Femur (tissue), 1 donor: Measurements from ENCODE around the gene PKNOX2.

Experiments
- DNase-seq: peaks from one replicate; pipeline ENCODE4 v3.0.0-alpha.2; 2017

PKNOX2 gene, protein sequence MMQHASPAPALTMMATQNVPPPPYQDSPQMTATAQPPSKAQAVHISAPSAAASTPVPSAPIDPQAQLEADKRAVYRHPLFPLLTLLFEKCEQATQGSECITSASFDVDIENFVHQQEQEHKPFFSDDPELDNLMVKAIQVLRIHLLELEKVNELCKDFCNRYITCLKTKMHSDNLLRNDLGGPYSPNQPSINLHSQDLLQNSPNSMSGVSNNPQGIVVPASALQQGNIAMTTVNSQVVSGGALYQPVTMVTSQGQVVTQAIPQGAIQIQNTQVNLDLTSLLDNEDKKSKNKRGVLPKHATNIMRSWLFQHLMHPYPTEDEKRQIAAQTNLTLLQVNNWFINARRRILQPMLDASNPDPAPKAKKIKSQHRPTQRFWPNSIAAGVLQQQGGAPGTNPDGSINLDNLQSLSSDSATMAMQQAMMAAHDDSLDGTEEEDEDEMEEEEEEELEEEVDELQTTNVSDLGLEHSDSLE

DNA sequence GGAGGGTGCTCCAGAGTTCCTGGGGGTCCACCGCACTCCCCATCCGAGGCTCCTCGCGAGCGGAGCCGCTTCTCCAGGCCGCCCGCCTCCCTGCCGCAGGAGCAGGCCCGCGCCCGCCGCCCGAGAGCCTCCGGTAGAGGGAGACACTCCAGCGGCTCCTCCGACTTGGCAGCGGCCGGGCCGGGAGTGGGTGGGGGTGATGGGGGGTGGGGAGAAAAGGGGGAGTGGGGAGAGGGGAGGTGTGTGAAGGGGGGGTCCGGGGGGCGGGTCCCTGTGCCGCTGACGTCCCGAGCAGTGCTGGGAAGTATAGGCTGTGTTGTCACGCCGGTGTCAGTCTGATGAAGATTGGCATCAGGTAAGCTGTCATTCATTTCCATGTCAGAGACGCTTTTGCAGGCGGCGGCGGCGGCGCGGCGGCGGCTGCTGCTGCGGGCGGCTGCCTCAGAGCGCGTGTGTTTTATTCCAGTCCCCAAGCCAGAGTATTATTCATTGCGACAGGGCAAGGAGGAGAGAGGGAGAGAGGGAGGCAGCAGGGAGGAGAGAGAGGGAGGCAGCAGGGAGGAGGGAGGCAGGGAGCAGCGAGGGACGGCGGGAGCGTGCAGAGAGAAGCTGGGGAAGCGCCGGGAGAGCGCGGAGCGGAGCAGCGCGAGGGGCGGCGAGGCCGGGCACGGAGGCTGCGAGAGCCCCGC lies at the start of gene PKNOX2:
TSS of gene PKNOX2 (plus strand) at position 330 of the 689 bp plus-strand sequence. CDS start 186,555 bp downstream, outside the sequence.
- peak; percentile 94 for DNase-seq

DNA sequence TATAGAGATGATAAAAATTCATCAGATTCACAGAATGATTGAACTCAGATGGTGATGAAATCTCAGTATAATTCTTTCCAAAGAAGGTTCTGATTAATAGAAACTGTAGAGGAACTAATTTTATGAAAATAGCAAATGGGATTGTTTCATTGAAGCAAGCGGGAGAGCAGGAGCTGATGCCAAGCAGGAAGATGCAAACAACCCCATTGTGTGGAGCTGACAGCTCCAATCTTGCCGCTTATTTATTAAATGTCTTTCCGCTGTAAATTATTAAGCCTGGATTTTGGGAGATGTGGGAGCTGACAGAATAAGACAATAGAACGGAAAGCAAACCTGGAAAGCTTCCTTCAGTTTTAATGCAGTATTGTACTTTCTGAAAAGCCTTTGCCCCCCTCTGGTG lies 47.1 kb upstream of the PKNOX2 start:
- no peak for DNase-seq

DNA sequence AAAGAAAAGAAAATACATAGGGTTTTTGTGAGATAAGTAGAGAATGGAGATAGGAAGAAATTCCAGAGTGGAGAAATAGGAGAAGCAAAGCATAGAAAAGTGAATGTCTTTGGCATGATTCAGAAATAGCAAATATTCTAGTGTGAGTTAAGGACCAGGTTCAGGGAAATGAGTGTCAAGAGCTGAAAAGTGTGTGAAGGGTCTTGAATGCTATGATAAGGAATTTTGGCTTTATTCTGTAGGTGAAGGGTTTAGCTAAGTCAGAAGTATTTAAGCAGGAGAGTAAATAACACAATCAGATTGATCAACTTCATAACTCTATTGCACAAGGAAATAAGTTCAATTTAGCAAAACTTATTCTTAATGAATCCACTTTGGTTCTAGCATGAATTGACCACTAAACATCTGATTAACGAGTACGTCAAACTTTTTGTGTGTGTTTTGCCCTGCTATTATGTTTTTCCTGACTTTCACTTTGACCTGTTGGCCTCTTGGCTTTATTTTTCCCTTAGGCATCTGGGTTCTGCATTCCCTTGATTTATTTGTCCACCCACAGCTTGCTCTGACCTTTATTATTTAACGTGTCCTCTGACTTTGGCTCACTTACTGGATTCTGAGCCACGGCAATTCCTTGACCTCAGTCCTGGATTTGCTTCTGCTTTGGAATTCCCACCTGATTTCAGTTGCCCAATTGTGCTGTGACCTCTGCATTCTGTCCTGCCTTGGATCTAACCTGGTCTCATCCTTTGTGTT lies 41.2 kb upstream of the PKNOX2 start:
- no peak for DNase-seq

DNA sequence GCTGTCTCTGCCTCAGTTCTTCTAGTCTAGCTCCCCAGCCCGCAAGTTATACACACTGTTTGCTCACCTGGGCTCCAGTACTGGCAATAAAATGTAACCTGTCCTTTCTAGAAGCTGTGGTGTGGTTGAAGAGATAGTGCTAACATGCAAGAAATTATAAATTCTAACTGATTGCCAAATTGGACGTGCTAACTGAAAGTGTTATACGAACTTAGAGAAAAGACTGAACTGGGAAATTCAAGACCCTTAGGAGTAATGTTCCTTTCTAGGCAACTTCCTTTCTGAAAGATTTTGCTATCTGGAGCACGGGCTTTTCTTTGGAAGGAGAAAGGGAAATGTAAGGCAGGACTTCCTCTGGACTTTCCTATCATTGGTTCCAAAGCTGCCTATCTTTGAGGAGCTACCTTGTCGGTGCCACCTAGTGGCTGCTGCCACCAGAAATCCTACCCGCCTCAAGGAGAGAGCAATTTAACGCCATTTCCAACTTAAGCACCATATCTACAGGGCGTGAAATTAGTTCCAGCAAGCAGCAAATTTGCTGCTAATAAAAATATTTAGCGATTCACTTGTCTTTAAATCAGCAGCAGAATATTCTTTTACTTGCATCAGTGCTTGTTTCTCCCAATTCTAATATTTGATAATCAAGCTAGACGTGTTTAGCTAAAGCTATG lies 40.5 kb upstream of the PKNOX2 start:
- DNase-seq, result no peak

DNA sequence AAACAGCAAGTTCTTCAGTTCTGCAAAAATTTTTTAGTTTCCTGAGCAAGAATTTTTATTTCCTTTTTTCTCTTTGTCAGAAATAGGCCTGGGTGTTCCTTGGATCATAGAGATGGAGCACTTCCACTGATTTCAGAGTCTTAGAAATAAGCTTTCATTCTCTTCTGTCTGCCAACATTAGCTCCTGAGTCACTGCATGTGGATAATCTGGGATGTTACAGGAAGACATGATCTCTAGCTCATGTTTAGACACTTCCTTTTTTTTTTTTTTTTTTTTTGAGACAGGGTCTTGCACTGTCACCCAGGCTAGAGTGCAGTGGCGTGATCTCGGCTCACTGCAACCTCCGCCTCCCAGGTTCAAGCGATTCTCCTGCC lies 39.9 kb upstream of the PKNOX2 start:
- no peak for DNase-seq

DNA sequence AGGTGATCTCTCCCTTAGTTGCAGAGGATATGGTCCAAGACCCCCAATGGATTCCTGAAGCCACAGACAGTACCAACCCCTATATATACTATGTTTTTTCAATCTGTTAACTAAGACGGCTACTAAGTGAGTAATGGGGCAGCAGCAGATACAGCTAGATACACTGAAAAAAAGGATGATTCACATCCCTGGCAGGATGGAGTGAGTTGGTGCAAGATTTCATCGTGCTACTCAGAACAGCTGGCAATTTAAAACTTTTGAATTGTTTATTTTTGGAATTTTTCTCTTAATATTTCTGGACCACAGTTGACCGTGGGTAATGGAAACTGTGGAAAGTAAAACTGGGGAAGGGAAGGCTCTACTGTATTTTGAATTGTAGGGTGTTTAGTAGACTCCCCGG lies 36.1 kb upstream of the PKNOX2 start:
- DNase-seq, result no peak

DNA sequence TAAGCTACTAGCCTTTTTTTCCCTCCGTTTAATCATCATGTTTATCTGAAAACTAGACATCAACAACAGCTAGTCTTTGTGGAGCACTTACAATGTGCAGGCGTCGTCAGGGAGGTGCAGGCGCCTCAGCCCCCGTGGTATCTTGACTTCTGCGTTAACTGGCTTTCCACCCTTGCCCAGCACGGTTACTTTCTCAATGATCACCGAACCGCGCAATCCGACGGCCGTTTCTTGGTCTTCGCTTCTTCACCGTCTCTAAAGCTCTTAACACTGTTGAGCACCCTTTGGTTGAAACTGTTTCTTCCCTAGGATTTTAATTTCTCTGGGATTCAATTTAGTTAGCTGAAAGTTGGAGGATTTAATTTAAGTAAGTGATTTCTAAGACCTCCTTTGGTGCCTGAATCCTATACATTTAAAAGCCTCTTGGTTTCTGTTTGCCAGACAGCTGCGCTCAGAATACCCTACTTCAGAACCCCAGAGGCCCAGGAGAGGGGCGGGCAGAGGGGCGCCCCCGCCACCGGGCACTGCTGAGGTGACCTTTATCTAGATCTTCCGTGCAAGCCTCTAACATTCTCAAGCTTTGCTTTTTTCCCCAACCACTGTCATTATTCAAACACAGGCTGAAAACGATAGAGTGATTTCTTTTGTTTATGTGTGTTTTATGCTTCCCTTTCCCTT lies 35.1 kb upstream of the PKNOX2 start:
- no peak for DNase-seq

DNA sequence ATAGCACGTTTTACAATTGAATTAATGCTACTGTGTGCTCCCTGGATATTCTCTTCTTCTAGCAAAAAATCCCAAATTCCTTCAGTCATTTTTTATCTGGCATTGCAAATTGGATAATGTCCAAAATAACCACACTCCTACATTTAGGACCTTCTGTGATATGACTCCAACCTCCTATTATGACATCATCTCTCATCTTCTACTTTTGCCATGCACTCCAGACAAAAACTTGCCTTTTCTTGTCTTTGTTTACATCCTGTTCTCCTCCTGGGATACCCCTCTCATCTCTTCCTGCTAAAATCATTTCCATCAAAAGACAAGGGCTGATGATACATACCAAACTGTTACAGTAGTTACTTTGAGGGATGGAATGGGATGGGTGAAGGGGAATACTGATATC lies 32.5 kb upstream of the PKNOX2 start:
- no peak for DNase-seq

DNA sequence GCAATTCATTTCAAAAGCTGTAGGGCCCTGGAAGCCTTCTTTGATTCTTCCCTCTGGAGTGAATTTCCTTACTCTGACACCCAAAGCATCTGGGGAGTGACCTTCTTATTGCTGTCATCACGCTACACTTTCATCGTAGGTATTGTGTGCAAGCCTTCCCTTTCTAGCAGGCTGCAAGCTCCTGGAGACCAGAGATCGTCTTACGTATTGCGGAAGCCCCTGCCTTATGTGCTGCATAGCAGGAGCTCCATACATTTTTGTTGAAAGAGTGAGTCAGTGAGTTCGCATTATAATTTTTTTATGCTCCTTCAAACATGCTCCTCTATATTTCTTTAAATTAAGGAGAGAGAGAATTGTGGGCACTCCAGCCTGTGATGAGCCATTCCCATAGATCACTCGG lies 32.0 kb upstream of the PKNOX2 start:
- DNase-seq, result no peak

DNA sequence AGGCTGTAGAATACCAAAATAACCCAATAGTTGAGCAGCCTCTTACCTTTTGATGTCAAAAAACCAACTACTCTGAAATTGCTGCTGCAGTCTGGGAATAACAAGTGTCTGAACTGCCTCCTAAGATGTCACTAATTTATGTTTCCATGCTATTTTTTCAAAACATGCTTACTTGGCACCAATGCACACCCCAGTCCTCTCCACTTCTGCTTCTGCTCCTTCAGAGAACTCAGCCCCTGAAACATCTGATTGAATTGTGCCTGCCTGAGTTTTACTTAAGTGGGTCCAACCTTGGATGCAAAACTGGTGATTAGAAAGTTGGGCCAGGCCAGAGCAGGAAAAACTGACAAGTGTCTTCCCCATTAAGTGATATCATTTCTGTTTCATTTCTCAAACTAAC lies 28.6 kb upstream of the PKNOX2 start:
- no peak for DNase-seq

DNA sequence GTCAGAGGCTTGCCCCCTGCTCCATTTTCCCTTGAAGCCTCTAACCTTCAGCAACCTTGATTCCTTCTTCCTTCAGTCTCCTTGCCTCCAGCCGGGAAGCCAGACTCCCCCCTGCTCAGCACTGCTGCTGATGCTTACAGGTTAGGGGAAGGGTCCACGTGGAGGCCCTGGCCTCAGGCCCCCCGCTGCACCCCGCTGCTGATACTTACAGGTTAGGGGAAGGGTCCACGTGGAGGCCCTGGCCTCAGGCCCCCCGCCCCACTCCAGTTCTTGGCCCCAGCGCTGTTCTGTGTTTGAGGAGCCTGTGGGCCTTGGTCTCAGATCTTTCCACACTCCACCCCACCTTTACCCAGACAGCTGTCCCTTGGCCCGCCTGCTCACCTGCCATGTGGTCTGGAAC lies 25.6 kb upstream of the PKNOX2 start:
- no peak for DNase-seq

DNA sequence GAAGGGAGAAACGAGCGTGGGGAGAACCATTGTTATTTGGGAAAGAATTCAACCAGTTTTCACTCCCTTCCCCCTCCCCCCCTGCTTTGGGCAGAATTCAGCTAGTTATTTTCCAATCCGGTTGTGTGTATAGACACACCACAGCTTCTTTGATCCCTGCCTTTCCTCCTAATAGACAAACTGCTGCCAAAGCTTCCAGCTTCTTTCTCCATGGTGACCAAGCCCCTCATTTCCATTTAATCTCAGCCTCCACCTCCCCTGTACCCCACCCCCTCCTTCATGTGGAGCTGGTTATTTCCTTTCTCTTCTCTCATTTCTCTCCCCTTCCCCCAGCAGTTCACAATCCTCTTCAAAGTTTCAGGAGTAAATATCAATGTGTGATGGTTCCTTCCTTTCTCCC lies 24.8 kb upstream of the PKNOX2 start:
- no peak for DNase-seq

DNA sequence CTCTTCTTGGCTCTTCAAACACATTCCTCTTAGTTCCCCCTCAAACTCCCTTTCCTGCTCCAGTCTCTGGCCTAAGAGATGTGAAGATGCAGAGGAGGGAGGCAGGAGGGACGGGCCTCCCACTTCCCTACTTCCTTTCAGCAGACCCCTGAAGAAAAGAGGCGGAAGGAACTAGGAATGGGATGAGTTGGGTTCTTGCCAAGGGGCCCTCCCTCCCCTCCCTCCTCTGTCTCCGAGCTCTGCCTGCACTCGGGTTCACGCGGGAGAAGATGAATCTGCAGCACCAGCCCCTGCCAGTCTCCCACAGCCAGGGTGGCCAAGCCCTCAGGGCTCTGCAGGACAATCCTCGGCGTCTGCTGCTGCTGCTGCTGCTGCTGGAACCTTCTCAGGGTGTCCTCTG lies 24.3 kb upstream of the PKNOX2 start:
- peak; percentile 49 for DNase-seq

DNA sequence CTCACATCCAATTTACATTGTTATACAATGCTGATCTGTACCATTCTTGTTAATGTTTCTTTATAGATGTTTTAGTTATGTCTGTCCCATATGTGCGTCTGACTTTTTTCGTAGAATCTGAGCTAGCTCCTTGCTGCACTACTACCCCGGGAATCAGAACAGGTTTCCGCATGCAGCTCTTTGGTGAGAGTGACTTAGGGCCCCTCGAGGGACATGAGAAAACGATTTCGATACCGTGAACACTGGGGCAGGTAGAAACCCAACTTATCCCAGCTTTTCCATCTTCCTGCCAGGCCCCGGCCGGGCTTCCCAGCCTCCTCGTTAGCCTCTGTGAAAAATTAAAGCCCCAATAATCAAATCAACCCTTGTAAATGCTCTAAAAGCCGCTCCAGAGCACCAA lies 23.4 kb upstream of the PKNOX2 start:
- no peak for DNase-seq

DNA sequence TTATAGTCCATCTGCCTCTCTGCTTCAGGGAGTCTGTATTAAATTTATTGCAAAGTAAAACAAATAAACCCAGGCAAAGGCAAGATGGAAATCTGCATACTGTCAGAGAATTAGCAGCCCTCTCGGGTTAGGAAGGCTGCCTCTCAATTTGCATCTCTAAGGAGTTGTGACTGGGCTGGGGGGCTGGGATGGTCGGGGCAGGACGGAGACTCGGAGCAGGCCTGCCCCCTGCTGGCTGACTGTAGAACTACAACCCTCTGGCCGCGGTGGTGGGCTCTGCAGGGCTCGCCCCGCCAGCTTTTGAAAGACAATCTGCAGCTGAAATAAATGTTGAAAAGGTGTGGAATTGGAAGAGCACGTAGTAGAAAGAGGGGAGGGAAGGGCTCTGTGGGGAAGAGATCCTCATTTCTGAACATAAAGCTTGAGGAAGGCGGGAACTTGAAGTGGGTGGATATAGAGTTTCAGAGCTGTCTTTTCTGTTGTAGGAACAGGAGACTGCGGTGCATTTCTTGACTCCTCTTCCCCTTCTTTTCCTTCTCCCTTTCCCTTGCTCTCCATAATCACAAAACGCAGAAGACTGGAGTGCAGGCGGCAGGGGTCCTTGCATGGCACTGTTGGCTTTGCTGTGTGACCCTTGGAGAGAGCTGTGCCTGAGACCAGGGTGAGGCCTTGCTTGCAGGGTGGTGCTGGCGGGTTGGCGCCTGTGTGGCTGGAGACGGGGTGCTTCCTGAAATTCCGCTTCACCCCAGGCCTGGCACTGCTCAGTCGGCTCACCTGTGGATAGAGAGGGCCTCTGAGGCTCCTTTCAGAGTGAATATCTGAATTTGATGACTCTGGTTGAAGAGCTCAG lies 22.6 kb upstream of the PKNOX2 start:
- DNase-seq, result peak; percentile 65

DNA sequence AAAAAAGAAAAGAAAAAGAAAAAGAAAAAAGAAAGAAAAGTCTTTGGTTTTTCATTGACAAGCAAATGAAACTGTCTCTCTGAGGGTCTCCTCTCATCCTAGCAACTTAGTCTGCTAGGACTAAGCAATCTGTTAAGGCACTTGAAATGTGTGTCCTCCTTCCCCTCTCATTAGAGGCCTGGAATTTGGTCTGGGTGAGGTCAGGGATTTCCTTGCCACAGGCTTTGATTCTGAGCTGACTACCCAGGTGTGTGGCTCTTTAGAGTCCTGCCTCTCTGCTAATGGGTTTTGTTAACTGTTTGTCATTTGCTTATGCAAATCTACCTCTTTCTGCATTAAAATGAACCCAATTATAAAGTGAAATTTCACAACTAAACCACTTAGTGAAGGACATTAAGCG lies 18.3 kb upstream of the PKNOX2 start:
- DNase-seq, result no peak

DNA sequence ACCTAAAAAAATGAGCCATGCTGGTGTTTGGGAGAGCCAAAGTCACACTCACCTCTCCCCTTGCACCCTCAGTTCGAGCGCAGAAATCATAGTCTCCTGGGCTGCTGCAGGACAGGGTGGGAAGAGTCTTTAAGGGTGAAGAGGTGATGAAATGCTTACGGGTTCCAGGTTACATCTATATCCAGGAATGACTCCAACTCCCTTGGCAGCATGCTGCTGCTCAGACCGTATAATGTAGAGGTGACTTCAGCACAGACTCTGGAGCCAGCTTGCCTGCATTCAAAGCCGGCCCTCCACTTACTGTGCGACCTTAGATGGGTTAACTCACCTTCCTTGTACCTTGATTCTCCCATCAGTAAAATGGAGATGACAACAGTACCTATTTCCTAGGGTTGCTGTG lies 17.3 kb upstream of the PKNOX2 start:
- no peak for DNase-seq

DNA sequence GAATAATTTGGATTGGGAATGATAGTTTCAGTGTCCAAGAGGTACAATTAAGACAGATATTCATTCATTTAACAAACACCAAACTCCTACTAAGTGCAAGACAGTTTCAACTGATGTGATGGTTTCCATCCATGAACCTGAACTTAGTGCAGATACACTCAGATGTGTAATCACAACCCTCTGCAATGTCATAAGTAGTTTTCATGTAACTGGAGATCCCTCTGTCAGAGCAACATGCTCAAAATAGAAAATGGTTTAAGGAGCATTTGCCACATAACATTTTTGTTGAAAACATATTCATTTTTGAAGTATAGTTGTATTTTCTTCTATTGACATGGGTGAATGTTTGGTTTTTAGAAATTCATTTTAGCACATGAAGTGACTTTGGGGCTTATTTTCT lies 16.5 kb upstream of the PKNOX2 start:
- no peak for DNase-seq

DNA sequence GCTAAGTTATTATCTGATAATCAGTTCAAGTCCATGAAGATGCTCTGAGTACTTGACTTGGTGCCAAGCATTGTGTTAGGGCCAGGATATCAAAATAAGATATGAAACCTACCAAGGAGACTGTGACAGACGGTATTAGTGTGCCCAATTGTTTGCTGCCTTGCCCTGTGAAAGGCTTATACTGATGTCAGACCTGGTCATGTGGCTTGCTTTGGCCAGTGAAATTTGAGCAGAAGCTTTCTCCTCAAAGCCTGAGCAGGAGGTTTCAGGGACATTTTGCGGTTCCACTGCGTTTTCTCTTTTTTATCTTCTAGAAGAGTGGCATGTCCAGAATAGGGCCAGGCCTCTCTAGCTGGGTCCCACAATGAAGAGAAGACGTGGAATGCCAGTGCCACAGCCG lies 15.8 kb upstream of the PKNOX2 start:
- DNase-seq, result no peak

DNA sequence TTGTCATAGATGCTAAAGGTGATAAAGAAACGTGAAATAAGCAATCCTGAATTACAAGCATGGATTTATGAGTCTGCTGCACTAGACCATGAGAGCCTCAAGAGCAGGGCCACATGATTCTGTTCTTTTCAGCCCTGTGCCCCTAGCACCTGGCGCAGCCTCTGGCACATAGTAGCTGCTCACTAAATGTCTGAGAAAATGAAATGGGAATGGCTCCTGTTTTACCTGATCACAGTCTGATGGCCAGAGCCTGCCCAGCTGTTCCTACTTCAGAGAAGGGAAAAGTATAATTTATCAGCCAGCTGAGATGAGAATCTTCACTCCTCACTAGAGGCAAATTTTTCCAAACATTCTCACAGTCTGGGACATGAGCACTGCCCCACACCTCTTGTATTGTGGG lies 10.7 kb upstream of the PKNOX2 start:
- no peak for DNase-seq

DNA sequence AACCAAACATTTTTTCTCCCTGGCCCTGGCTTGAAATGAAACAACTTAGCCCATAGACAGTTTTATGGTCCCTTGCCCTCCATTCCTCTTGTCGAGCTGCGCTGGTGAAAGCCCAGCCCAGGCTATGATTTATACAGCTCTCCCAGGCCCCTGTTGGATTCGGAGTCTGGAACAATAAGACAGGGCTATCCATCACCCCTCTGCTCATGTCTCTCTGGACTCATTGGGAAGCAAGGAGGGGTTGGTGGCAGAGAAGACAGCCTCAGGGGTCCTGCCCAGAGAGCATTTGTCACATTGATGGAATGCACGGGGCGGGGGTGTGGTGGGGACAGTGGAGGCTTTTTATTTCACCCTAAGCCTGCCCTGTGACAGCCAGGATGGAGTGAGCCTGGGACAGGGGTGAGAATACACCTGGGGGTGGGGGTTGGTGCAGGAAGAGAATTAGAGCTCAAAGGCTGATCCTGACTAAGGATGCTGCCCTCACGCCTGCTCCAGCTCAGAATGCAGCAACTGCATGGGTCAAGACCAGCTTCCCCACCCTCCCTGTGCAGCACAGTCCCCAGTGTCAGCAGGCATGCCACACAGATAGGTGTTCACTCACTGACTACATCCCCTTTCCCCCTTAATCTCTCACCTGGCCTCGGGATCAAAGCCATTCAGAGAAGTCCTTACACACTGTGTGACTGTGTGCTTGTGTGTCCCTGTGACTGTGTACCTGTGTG lies 10.0 kb upstream of the PKNOX2 start:
- no peak for DNase-seq
